Measurements from ENCODE around the gene IGLL5.

Gene IGLL5

DNA sequence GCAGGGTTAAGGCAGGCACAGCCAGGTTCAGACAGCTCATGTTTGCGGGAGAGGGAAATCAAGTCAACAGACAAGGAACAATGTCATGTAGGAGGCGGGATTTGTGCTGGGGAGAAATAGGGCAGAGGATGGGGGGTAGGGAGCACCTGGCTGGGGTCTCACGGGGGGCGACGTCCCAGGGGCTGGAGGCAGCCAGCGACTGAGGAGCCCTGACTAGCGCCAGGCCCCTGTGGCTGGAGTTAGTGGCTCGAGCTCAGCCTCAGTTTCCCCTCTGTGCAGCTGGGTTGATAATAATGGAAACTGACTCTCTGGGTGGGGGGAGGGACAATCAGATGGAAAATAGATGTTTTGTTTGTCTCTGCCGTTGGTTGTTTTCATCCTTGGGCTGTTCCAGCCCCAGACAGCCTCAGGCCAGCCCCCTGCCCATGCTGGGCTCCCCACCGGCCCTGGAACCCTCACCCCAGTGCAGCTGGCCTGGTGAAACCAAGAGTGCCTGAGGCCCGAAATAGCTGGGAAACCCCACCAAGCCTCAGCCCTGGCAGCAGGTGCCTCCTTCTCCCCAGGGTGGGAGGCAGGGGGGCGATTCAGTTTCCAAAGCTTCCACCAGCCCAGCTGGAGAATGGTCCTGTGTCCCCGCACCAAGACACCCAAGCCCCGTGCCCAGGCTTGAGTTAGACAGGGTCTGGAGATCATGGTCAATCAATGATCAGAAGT lies 44.1 kb downstream of the IGLL5 start:
- Histone ChIP-seq H3K79me2 (ENCODE audit: control insufficient read depth, insufficient read depth, low read length) (no peaks in the 10 kb centered on the region), H3K4me2 (ENCODE audit: low read length) (no peak overlapping the region), H3K4me3 (ENCODE audit: low read length) (no peak overlapping the region), H3K23ac (ENCODE audit: low read length) (no peak overlapping the region), H3K27me3 (ENCODE audit: insufficient read depth, low read length, poor library complexity) (no peaks in the 10 kb centered on the region), H3K4ac (ENCODE audit: low read depth, low read length) (no peak overlapping the region), H4K5ac (ENCODE audit: low read length) (no peak overlapping the region), H3K9ac (ENCODE audit: low read length) (no peak overlapping the region), H3K27ac (ENCODE audit: low read depth, low read length) (no peak overlapping the region), H4K8ac (ENCODE audit: low read depth, low read length) (no peak overlapping the region), H3K36me3 (ENCODE audit: control insufficient read depth, insufficient read depth, low read length) (no peaks in the 10 kb centered on the region), H3K4me1 (ENCODE audit: control insufficient read depth, low read depth, low read length) (peaks cover 1% of the 10 kb centered on the region), H2BK15ac (replicated peaks; ENCODE audit: low read depth) (no peak overlapping the region), H2BK5ac (ENCODE audit: low read length) (no peak overlapping the region), H3K56ac (ENCODE audit: low read length) (no peak overlapping the region), H3K79me1 (ENCODE audit: low read length) (no peaks in the 10 kb centered on the region), H2AK5ac (ENCODE audit: low read length) (no peak overlapping the region), H3K18ac (ENCODE audit: low read length) (no peak overlapping the region), H2BK120ac (ENCODE audit: low read depth, low read length) (no peak overlapping the region)
- DNase-seq, result no peak
- no CpG with 5 or more reads among the region's 14 CpGs for WGBS (ENCODE audit: extremely low coverage, insufficient coverage, low lambda C conversion rate)

- H2BK15ac ChIP-seq (replicated peaks; ENCODE audit: low read depth), result no peak overlapping the region
- H3K56ac ChIP-seq (ENCODE audit: low read length), result no peak overlapping the region
- no peak overlapping the region for H3K23ac ChIP-seq (ENCODE audit: low read length)
- H3K27ac ChIP-seq (ENCODE audit: low read depth, low read length), result no peak overlapping the region
- no peak overlapping the region for H2AK5ac ChIP-seq (ENCODE audit: low read length)
- WGBS (ENCODE audit: extremely low coverage, insufficient coverage, low lambda C conversion rate), result no CpG with 5 or more reads among the region's 6 CpGs
- no peak overlapping the region for H3K18ac ChIP-seq (ENCODE audit: low read length)
- H3K4me3 ChIP-seq (ENCODE audit: low read length), result no peak overlapping the region
- H3K4me1 ChIP-seq (ENCODE audit: control insufficient read depth, low read depth, low read length), result no peaks in the 10 kb centered on the region
- no peaks in the 10 kb centered on the region for H3K79me1 ChIP-seq (ENCODE audit: low read length)
- H3K4me2 ChIP-seq (ENCODE audit: low read length), result no peak overlapping the region
- H4K8ac ChIP-seq (ENCODE audit: low read depth, low read length), result no peak overlapping the region
- H3K27me3 ChIP-seq (ENCODE audit: insufficient read depth, low read length, poor library complexity), result no peaks in the 10 kb centered on the region
- H2BK120ac ChIP-seq (ENCODE audit: low read depth, low read length), result no peak overlapping the region
- H2BK5ac ChIP-seq (ENCODE audit: low read length), result no peak overlapping the region
- no peak overlapping the region for H3K9ac ChIP-seq (ENCODE audit: low read length)
- no peak overlapping the region for H4K5ac ChIP-seq (ENCODE audit: low read length)
- H3K4ac ChIP-seq (ENCODE audit: low read depth, low read length), result no peak overlapping the region
- no peaks in the 10 kb centered on the region for H3K36me3 ChIP-seq (ENCODE audit: control insufficient read depth, insufficient read depth, low read length)
- DNase-seq, result no peak
- no peaks in the 10 kb centered on the region for H3K79me2 ChIP-seq (ENCODE audit: control insufficient read depth, insufficient read depth, low read length)
Measured at GRCh38 chr22:22932512-22932941, 44.9 kb downstream of the IGLL5 start.

DNA sequence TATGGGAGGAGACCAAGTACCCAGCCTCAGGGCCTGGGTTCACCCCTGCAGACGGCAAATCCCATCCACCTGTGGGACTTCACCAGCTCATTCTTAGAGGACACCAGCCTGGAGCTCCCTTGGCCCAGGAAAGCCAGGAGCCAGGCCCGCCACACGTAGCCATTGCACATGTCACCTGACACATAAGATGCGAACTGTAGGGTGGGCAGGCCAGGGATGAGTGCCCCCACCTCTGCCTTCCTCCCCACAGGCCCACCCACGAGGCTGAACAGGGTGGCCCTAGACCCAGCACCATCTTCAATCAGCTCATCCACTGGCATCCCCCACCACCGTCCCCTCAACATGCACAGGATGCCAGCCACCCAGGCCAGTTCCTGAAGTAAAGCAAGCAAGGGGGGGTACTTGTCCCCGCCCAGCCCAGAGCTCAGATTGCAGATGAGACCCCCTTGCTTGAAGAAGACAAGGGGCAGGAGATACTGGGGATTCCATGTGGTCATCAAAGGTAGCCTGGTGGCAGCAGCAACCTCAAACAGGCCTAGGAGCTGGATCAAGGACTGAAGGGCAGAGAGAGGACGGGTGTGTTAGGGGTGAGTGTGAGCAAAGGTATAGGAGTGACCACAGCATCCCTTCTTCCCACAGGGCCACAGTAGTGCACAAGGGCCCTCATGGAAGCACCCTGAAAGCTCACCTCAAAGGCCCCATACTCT lies 45.6 kb downstream of the IGLL5 start:
- H2AK5ac ChIP-seq (ENCODE audit: low read length), result no peak overlapping the region
- H3K23ac ChIP-seq (ENCODE audit: low read length), result no peak overlapping the region
- H3K4me3 ChIP-seq (ENCODE audit: low read length), result no peak overlapping the region
- H4K5ac ChIP-seq (ENCODE audit: low read length), result no peak overlapping the region
- H3K79me2 ChIP-seq (ENCODE audit: control insufficient read depth, insufficient read depth, low read length), result no peaks in the 10 kb centered on the region
- H3K36me3 ChIP-seq (ENCODE audit: control insufficient read depth, insufficient read depth, low read length), result no peaks in the 10 kb centered on the region
- H2BK5ac ChIP-seq (ENCODE audit: low read length), result no peak overlapping the region
- H2BK120ac ChIP-seq (ENCODE audit: low read depth, low read length), result no peak overlapping the region
- no peak overlapping the region for H2BK15ac ChIP-seq (replicated peaks; ENCODE audit: low read depth)
- H3K27me3 ChIP-seq (ENCODE audit: insufficient read depth, low read length, poor library complexity), result no peaks in the 10 kb centered on the region
- H3K4me1 ChIP-seq (ENCODE audit: control insufficient read depth, low read depth, low read length), result no peaks in the 10 kb centered on the region
- H4K8ac ChIP-seq (ENCODE audit: low read depth, low read length), result no peak overlapping the region
- H3K4ac ChIP-seq (ENCODE audit: low read depth, low read length), result no peak overlapping the region
- WGBS (ENCODE audit: extremely low coverage, insufficient coverage, low lambda C conversion rate), result no CpG with 5 or more reads among the region's 8 CpGs
- no peak overlapping the region for H3K9ac ChIP-seq (ENCODE audit: low read length)
- H3K4me2 ChIP-seq (ENCODE audit: low read length), result no peak overlapping the region
- no peak for DNase-seq
- H3K56ac ChIP-seq (ENCODE audit: low read length), result no peak overlapping the region
- H3K27ac ChIP-seq (ENCODE audit: low read depth, low read length), result no peak overlapping the region
- H3K79me1 ChIP-seq (ENCODE audit: low read length), result no peaks in the 10 kb centered on the region
- no peak overlapping the region for H3K18ac ChIP-seq (ENCODE audit: low read length)

GRCh38 chr22:22933807-22934542 lies 46.4 kb downstream of the IGLL5 start:
- Histone ChIP-seq H2BK120ac (ENCODE audit: low read depth, low read length) (no peak overlapping the region), H3K4me3 (ENCODE audit: low read length) (no peak overlapping the region), H3K36me3 (ENCODE audit: control insufficient read depth, insufficient read depth, low read length) (no peaks in the 10 kb centered on the region), H2AK5ac (ENCODE audit: low read length) (no peak overlapping the region), H3K27me3 (ENCODE audit: insufficient read depth, low read length, poor library complexity) (no peaks in the 10 kb centered on the region), H3K79me1 (ENCODE audit: low read length) (no peaks in the 10 kb centered on the region), H3K79me2 (ENCODE audit: control insufficient read depth, insufficient read depth, low read length) (no peaks in the 10 kb centered on the region), H4K8ac (ENCODE audit: low read depth, low read length) (no peak overlapping the region), H2BK5ac (ENCODE audit: low read length) (no peak overlapping the region), H3K27ac (ENCODE audit: low read depth, low read length) (no peak overlapping the region), H3K56ac (ENCODE audit: low read length) (no peak overlapping the region), H3K4ac (ENCODE audit: low read depth, low read length) (no peak overlapping the region), H2BK15ac (replicated peaks; ENCODE audit: low read depth) (no peak overlapping the region), H3K4me2 (ENCODE audit: low read length) (no peak overlapping the region), H4K5ac (ENCODE audit: low read length) (no peak overlapping the region), H3K9ac (ENCODE audit: low read length) (no peak overlapping the region), H3K18ac (ENCODE audit: low read length) (no peak overlapping the region), H3K23ac (ENCODE audit: low read length) (no peak overlapping the region), H3K4me1 (ENCODE audit: control insufficient read depth, low read depth, low read length) (no peaks in the 10 kb centered on the region)
- WGBS (ENCODE audit: extremely low coverage, insufficient coverage, low lambda C conversion rate), result no CpG with 5 or more reads among the region's 10 CpGs
- DNase-seq, result no peak

GRCh38 chr22:22934543-22935055 lies 47.0 kb downstream of the IGLL5 start:
- H3K4me3 ChIP-seq (ENCODE audit: low read length), result no peak overlapping the region
- no peak overlapping the region for H3K18ac ChIP-seq (ENCODE audit: low read length)
- no peak overlapping the region for H4K5ac ChIP-seq (ENCODE audit: low read length)
- H3K56ac ChIP-seq (ENCODE audit: low read length), result no peak overlapping the region
- no peaks in the 10 kb centered on the region for H3K79me2 ChIP-seq (ENCODE audit: control insufficient read depth, insufficient read depth, low read length)
- H3K27ac ChIP-seq (ENCODE audit: low read depth, low read length), result no peak overlapping the region
- no peak overlapping the region for H2BK5ac ChIP-seq (ENCODE audit: low read length)
- WGBS (ENCODE audit: extremely low coverage, insufficient coverage, low lambda C conversion rate), result no CpG with 5 or more reads among the region's 11 CpGs
- H3K9ac ChIP-seq (ENCODE audit: low read length), result no peak overlapping the region
- H2BK15ac ChIP-seq (replicated peaks; ENCODE audit: low read depth), result no peak overlapping the region
- H2AK5ac ChIP-seq (ENCODE audit: low read length), result no peak overlapping the region
- no peaks in the 10 kb centered on the region for H3K4me1 ChIP-seq (ENCODE audit: control insufficient read depth, low read depth, low read length)
- no peak overlapping the region for H4K8ac ChIP-seq (ENCODE audit: low read depth, low read length)
- H3K23ac ChIP-seq (ENCODE audit: low read length), result no peak overlapping the region
- H3K79me1 ChIP-seq (ENCODE audit: low read length), result no peaks in the 10 kb centered on the region
- no peaks in the 10 kb centered on the region for H3K27me3 ChIP-seq (ENCODE audit: insufficient read depth, low read length, poor library complexity)
- no peak overlapping the region for H3K4ac ChIP-seq (ENCODE audit: low read depth, low read length)
- no peaks in the 10 kb centered on the region for H3K36me3 ChIP-seq (ENCODE audit: control insufficient read depth, insufficient read depth, low read length)
- H2BK120ac ChIP-seq (ENCODE audit: low read depth, low read length), result no peak overlapping the region
- DNase-seq, result no peak
- no peak overlapping the region for H3K4me2 ChIP-seq (ENCODE audit: low read length)
